Measurements from ENCODE around the gene DNAJC9. TPM values are rescaled to one million over a fixed set of nuclear protein-coding genes. Genes with fewer than 3 reads are reported as not detected.
A peak's percentile ranks its signal among the peaks of the same experiment; 100 is the strongest.
"Not testable (repeated sequence)": the region's sequence is repeated elsewhere in the genome, so short reads cannot be mapped to it uniquely, and the experiment has no call there.

The DNAJC9 gene, protein sequence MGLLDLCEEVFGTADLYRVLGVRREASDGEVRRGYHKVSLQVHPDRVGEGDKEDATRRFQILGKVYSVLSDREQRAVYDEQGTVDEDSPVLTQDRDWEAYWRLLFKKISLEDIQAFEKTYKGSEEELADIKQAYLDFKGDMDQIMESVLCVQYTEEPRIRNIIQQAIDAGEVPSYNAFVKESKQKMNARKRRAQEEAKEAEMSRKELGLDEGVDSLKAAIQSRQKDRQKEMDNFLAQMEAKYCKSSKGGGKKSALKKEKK
- total RNA-seq, result 19.3 TPM

DNA sequence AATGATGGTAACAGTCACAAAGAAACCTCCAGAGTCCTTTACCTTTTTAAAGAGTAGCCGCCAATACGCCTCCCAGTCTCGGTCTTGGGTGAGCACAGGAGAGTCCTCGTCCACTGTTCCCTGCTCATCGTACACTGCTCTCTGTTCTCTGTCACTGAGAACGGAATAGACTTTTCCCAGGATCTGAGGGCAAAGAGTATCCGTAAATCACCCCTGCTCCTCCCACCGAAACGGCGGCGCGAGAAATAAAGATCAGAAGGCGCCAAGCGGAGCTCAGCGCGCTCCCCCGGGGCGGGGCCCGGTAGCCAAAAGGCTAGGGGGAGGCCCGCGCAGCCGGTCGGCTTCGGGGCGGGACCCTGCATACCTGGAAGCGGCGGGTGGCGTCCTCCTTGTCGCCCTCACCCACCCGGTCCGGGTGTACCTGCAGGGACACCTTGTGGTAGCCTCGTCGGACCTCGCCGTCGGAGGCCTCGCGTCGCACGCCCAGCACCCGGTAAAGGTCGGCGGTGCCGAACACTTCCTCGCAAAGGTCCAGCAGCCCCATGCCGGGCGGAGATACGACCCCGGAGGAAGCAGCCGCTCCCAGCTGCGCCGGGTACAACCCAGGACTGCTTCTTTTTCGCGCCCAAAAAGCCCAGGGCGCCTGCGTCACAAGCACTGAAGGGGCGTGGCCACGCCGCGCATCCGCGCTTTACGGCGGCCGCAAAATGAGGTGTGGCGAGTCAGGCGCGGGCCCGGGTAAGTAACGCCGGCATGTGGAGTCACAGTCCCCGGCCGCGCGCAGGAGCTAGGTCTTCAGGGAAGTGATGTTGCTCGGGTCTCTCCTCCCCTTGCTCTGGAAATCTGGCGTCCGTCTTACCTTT, at the start of gene DNAJC9:
TSS of gene DNAJC9 (minus strand) at position 610 of the 863 bp plus-strand sequence. CDS start at position 544, 66 bp downstream.
- ATAC-seq, result peak; percentile 91

DNA sequence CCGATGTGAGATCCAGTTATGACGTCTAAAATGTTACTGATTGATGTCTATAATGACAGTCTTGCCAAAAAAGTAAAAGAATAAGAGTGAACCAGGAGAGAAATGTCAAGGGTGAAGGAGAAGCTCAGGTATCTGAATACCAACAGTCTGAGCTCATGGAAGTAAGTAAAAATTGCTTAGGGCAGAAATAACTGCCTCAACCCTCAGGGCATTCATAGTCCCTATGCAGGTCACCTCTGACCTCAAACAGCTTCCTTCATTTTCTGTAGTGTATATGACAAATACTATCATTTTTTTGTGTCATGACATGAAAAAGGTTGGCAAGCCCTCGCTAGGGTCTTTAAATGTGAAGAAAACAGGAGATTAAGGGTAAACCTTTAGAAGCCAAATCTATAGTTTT, 46.4 kb upstream of the DNAJC9 start:
- ATAC-seq, result no peak

DNA sequence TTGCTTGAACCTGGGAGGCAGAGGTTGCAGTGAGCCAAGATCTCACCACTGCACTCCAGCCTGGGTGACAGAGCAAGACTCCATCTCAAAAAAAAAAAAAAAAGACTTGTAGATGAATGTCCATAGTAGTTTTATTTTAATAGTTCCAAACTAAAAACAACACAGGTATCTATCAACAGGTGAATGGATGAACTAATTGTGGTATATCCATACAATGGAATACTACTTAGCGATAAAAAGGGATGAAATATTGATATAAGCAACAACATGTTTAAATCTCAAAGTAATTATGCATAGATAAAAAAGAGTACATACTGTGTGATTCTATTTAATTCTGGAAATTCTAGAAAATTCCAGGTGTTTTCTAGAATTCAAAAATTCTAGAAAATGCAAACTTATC, 42.9 kb upstream of the DNAJC9 start:
- no peak for ATAC-seq

DNA sequence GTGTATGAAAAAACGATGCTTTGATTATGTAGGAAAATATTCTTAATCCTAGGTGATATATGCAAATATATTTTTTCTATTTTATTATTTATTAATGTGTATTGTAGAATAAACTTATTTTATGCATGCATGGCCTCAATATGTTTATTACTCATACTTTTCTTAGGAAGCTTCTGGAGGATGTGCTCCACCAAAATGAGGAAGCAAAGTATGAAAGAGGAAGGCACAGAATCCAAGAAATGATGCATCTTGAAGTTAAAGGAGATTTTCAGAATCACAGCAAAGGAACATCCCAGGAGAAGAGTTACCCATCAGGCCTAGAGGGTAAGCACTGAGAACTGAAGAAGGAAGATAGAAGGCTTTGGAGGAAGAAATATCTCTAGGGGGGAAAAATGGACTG, 40.4 kb upstream of the DNAJC9 start:
- ATAC-seq, result no peak

DNA sequence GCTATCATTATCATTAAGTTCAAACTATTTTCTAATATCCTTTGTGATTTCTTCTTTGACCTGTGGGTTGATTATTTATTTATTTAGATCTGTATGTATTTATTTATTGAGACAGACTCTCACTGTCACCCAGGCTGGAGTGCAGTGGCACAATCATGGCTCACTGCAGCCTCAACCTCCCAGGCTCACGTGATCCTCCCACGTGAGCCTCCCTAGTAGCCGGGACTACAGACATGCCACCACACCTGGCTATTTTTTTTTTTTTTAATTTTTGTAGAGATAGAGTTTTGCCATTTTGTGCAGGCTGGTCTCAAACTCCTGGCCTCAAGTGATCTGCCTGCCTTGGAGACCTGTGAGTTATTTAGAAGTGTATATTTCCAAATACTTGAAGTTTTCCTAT, 34.0 kb upstream of the DNAJC9 start:
- ATAC-seq, result no peak

DNA sequence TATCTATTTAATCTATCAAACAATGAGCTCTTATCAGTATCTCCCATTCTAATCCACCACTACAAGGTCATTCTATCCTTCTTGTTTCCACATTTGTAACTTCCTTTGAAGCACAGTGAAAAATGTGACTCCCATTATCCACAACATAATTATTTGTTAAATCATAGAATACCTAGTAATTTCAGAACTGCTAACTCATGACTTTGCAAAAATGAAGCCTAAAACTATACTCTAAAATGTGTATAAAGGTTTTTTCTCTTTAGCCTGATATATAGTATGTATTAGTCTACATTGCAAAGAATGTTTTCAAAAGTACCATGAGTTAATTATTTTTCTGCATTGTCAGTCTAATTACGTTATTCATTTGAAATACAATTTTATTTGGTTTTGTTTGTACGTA, 17.4 kb upstream of the DNAJC9 start:
- no peak for ATAC-seq

DNA sequence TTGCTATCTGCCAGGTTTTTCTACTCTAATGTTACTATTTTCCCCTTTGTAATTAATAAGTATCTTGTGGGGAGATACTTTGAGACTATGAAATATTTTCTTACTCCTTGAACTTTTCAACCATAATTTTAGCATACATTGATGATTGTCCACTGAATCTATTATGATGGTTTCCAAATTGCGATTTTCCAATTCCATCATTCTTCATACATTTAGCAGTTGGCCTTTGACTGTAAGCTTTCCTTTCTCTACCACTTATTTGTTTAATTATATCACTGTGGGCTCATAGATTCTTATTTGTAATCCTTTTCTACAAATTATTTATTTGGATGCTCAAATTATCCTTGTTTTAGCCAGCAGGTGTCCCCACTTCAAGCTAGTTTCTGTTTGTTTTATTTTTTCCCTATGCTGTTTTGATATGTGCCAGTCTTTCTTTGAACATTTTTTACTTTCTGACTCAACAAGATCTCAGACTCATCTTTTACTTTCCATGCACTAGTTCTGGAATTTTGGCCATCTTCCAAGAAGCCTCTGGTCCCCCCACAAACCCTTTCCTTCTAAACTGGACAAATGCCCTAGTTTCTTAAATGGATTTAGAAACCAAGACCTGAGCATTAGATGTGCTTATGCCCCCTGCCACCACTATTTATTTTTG, 16.8 kb upstream of the DNAJC9 start:
- no peak for ATAC-seq

DNA sequence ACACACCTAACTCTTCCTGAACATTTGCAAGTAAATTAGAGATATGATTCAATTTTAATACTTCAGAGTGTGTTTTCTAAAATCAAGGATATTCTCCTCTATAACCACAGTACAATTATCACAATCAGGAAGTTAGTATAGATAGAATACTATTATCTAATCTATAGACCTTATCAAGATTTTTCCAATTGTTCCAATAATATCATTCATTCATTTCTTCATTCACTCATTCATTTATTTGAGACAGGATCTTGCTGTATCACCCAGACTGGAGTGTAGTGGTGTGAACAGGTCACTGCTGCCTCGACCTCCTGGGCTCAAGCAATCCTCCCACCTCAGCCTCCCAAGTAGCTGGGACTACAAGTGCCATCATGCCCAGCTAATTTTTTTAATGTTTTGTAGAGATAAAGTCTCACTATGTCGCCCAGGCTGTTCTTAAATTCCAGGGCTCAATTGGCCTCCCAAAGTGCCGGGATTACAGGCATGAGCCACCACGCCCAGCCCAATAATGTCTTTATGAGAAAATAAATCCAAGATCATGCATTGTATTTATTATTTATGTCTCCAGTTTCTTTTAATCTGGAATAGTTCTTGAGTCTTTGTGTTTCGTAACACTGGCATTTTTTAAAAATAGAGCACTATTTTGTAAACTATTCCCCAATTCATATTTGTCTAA, 16.0 kb upstream of the DNAJC9 start:
- ATAC-seq, result no peak

DNA sequence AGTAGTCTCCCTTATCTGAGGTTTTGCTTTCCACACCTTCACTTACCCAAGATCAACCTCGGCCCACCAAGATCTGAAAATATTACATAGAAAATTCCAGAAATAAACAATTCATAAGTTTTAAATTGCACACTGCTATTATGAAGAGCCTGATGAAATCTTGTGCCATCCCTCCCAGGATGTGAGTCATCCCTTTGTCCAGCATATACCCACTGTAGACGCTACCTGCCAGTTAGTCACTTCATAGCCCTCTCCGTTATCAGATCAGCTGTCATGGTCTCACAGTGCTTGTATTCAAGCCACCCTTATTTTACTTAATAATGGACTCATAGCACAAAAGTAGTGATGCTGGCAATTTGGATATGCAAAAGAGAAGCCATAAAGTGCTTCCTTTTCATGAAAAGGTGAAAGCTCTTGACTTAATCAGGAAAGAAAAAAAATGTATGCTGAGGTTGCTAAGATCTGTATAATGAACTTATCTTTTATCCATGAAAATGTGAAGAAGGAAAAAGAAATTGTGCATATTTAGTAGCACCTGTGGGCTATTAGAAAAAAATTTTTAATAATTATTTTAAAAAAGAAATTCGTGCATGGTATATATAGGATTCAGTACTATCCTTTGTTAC, 15.2 kb upstream of the DNAJC9 start:
- ATAC-seq, result peak; percentile 91

DNA sequence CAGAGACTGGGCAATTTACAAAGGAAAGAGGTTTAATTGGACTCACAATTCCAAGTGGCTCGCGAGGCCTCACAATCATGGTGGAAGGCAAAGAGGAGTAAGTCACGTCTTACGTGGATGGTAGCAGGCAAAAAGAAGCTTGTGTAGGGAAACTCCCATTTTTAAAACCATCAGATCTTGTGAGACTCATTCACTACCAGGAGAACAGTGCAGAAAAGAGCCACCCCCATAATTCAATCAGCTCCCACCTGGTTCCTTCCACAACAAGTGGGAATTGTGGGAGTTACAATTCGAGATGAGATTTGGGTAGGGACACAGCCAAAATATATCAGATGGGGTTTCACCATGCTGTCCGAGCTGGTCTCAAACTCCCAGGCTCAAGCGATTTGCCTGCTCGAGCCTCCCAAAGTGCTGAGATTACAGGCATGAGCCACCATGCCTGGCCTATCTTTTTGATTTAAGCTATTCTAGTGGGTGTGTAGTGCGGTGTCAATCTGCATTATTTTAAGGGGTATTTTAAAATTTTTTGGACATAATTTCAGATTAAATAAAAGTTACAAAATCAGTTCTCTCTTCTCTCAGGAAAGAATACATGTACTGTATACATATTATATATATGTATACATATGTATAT, 14.4 kb upstream of the DNAJC9 start:
- ATAC-seq, result no peak

DNA sequence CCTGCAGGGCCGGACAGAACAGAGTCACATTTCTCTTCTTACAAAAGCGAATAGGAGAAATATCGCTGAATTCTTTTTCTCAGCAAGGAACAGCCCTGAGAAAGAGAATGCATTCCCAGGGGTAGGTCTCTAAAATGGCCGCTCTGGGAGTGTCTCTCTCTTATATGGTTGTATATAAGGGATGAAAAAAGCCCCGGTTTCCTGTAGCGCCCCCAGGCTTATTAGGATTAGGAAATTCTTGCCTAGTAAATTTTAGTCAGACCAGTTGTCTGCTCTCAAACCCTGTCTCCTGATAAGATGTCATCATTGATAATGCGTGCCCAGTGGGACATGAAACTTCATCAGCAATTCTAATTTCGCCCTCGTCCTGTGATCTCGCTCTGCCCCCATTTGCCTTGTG, 11.6 kb upstream of the DNAJC9 start:
- ATAC-seq, result not testable (repeated sequence)

DNA sequence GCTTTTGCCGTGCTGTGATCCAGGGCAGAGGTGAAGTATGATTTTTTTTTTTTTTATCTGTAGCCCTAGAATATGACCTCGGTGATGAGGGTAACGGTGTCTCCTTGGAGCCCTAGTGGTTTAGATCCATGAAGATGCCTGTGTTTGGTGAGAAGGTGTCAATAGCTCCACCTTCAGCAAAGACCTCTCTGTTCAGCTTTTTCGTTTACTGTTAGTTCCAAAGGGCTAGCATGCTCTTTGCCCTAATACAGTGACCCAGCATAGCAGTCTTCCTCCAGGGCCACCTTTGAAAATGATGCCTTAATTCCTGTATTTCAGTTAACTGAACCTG, 6.1 kb upstream of the DNAJC9 start:
- peak; percentile 3 for ATAC-seq

DNA sequence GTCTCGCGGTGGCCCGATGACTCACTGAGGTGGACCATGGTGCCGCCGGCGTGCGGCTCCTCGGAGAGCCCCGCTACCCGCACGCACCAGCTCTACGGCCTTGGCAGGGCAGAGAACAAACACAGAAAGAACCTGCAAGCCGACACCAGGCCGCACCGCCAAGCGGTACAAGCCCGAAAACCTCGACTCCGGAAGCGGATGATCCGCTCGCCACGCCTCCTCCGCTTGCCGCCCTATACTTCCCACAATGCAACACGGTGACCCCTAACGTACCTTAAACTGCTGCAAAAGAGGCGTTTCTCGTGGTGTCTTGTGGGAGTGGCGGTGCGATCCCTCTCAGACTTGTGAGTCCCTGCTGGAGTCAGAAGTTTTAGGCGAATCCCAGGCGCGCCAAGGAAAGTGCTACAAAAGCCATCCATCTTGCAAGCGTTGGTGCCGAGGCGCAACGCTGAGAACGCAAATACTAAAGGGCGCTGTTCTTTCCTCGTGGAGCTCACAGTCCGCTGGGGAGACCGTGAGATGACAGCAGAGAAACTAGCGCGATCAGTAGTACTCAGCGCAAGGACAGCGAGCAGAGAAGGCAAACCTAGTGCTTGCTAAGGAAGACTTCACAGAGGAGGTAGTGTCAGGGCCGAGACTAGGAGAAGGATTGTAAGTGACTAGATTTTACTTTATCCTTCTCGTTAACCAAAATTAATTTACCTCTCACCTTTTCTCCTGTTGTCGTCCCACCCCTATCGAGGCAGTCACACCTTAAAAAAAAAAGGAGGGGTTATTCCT, 5.6 kb upstream of the DNAJC9 start, which contains the start of gene MRPS16:
TSS of gene MRPS16 (minus strand) at position 200 of the 780 bp plus-strand sequence. CDS start at position 38, 162 bp downstream.
- ATAC-seq, result peak; percentile 98

DNA sequence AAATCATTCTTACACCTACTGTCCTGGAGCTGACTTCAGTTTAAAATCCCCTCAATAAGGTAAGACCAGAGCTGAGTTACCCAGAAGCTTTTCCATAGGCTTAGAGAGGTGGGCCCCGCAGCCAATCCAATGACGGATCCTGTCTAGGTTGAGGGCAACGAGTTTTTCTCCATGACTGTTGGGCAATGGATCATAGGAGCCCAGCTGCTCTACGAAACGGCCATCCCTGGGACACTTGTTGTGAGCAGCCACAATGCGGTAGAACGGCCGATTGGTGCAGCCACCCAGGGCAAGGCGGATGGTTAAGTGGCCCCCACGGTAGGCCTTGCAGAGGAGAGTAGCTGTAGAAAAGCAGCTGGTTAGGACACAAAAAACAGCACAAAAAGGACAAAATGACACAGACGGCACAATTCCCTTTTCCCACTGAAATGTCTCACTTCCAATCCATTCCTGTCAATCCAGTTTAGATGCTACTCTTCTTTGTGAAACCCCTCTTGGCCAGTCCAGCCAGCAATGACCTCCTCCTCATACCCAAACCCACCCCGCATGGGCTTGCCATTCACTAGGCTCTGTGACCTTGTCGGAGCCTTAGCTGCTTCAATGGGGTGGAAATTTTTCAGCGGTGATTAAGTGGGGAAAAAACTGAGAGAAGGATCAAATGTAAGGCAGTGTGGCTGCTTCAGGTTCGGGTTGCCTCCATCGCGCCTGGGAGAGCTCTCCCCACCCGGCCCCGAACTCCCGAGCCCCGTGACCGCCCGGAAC, 4.8 kb upstream of the DNAJC9 start:
- peak; percentile 79 for ATAC-seq

DNA sequence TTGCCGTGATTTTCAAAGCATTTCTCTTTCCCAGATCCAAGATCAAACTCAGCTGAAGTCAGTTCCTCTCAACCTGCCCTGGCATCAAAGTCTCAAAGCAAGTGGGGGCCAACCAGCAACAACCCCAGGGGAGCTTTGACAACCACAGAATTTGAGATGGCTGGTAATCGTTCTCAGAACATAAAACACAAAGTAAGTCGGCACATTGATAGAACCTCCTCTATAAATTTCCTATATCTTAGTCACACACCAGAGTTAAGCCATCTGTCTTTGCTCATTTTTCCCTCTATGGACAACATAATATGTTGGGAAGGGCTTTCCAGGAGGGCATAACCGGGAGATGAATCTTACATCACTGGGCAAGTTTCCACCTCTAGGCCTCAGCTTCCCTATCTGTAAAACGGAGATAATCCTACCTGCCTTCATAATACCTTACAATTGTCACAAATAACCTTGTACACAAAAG, 1.2 kb upstream of the DNAJC9 start:
- no peak for ATAC-seq

DNA sequence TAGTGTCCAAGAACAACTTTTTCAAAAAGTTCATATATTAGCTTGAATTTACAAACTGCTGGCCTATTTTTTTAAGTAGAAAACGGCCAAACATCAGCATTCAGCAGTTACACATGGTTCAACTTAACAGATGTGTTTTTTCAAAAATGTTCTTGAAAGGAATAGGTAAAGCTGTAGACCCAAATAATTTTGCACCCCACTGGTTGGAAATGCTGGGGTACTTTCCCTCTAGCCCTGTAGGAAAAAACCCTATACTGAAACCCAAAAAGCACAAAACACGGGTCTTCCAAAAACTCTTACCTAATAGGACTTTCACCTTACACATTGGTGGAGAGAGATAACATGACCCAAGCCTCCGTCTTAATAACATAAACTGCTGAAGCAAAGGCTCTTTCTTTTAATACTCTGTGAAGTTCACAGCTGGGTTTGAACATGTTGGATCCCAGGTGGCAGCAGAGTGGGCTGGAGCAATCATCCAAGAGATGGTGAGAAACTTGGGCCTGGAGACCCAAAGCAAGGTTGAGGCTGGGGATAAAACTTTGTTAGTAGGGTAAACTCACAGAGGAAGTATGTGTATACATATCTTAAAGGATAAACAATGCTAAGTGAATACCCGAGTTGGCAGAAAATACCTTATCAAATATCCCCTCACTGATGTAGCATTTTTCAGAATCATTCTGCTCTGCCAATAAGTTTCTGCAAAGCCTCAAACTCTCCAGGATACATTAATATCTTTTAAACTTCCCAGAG, 629 bp upstream of the DNAJC9 start:
- no peak for ATAC-seq

DNA sequence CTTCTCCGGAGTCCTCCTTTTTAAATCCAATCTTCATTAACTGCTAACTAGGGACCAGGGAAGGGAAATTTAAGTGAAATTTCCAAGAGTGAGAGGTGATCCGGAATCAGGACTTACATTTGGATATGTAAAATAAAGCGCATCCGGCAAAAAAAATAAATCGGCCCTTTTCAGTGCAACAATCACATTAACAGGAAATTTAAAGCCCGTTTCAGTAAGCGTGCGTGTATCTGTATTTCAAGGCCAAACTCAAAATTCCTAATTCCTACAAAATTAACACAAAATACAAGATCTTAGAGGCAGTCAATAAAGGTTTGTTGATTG, 771 bp downstream of the DNAJC9 start:
- no peak for ATAC-seq

DNA sequence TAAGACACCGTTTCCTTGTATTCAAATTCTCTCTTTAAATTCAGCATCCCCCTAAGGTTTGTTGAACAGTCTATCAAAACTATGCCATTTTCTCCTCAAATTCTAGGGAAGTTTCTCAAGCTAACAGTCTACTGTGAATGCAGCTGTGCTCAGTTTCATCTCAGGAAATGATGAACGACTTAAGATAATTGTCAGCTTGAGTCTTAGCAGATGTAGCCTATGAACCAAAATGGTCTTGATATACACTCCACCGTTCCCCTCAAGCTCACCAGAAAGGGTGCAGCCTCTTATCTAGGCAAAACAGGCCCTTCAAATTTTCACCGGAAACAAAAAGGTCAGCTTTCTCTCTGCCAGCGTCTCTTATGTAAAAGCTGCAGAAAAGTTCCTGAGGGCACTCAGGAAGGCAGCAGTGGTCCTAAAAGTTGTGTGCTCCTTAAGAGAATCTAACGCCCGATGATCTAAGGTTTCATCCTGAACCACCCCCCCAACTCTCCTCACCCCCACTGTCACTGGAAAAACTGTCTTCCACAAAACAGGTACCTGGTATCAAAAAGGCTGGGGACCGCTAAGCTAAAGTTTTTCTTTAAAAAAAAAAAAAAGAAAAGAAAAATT, 2.1 kb downstream of the DNAJC9 start:
- no peak for ATAC-seq

DNA sequence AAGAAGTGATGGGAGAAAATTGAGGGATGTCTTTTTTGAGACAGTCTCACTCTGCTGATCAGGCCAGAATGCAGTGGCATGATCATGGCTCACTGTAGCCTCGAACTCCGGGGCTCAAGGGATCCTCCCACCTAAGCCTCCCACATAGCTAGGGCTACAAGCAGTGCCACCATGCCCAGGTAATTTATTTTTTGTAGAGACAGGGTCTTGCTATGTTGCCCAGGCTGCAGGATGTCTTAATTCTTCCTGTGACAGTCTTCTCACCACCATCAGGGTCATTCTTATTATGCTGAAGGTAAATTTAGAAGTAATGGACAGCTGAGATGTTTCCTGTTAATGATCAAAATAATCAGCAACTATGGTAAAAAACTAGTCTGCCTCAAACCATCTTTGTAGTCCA, 7.1 kb downstream of the DNAJC9 start:
- ATAC-seq, result no peak
